ENCODE results near the gene ELMOD3. TPM values are rescaled to one million over a fixed set of nuclear protein-coding genes. Genes with fewer than 3 reads are reported as not detected.

Gene ELMOD3
- total and polyA plus RNA-seq, 9 of the 15 experiments (the other 6 are each of a cell fraction or from before 2014, with no cell fraction given) = 2.7 to 18.7 (median 11.6) TPM

GRCh38 chr2:85396531-85397470, 42.2 kb downstream of the ELMOD3 start:
- no peak overlapping the region for H2AFZ ChIP-seq (ENCODE audit: low read depth, low read length)
- BruUV-seq (replicated peaks) = no TSS peak
- no peaks in the 10 kb centered on the region for H3K9me3 ChIP-seq (replicated peaks; ENCODE audit: control insufficient read depth, insufficient read depth, low read depth, low read length)
- no peak overlapping the region for H3K4me2 ChIP-seq (ENCODE audit: insufficient read depth, low read length)
- H3K4me3 ChIP-seq = no peak overlapping the region
- in situ Hi-C loops (cut with MboI) (no loop called here), intact Hi-C loops (cut with micrococcal nuclease) (no loop called here)
- no peaks in the 10 kb centered on the region for H3K9me1 ChIP-seq (ENCODE audit: control insufficient read depth, insufficient read depth, low read length)
- POLR2A ChIA-PET = interaction anchor here (63.9 kb wide), 1 partner anchor 149 kb away, joined by 1576 read pairs; the partner anchor contains the start of gene MAT2A
- no peaks in the 10 kb centered on the region for H3K79me2 ChIP-seq (ENCODE audit: control insufficient read depth, insufficient read depth, low read length)
- H3K36me3 ChIP-seq (ENCODE audit: control insufficient read depth, insufficient read depth, low read length) = peaks cover 2% of the 10 kb centered on the region; the same call in 1 of the 3 replicates
- ATAC-seq = no peak
- H3K9ac ChIP-seq (ENCODE audit: insufficient read depth in 1 of 2, low read depth in 2 of 2, low read length in 2 of 2) = no peak overlapping the region
- peaks cover 0 to 12% of the 10 kb centered on the region in 2 experiments; a peak in 2 of 5 replicates for H3K4me1 ChIP-seq (replicated peaks in 1 of 2; ENCODE audit: control insufficient read depth in 2 of 2, insufficient read depth in 2 of 2, low read length in 2 of 2)
- no peak for FAIRE-seq
- H3K27ac ChIP-seq (ENCODE audit: extremely low read depth, low read depth, low read length) = no peak overlapping the region
- no peaks in the 10 kb centered on the region for H3K27me3 ChIP-seq (ENCODE audit: control insufficient read depth in 2 of 2, insufficient read depth in 2 of 2, low read length in 2 of 2)
- DNase-seq (ENCODE audit: extremely low read depth in 1 of 4, low spot score in 3 of 4) = no peak
- CTCF ChIA-PET (ENCODE audit: low intra/inter-chr PET ratio) = no interaction called here
- TF ChIP-seq ZNF277 (CRISPR knock-in tag; IDR thresholded peaks at IDR 0.05; ENCODE audit: borderline replicate concordance) (no peak), ATF3 (IDR thresholded peaks at IDR 0.05) (no peak), ATF3 (CRISPR knock-in tag; conservative IDR thresholded peaks at IDR 0.05) (no peak), EP300 (IDR thresholded peaks at IDR 0.05; ENCODE audit: low read length) (no peak)
- 50% methylated on average over 5 of the region's 5 CpGs for WGBS (ENCODE audit: insufficient coverage, low coverage, missing lambda C conversion rate)
- no peaks in the 10 kb centered on the region for H4K20me1 ChIP-seq (replicated peaks; ENCODE audit: control insufficient read depth, insufficient read depth, low read length)

Data from K562 (cell line).